ENCODE results near the gene MCU.

DNA sequence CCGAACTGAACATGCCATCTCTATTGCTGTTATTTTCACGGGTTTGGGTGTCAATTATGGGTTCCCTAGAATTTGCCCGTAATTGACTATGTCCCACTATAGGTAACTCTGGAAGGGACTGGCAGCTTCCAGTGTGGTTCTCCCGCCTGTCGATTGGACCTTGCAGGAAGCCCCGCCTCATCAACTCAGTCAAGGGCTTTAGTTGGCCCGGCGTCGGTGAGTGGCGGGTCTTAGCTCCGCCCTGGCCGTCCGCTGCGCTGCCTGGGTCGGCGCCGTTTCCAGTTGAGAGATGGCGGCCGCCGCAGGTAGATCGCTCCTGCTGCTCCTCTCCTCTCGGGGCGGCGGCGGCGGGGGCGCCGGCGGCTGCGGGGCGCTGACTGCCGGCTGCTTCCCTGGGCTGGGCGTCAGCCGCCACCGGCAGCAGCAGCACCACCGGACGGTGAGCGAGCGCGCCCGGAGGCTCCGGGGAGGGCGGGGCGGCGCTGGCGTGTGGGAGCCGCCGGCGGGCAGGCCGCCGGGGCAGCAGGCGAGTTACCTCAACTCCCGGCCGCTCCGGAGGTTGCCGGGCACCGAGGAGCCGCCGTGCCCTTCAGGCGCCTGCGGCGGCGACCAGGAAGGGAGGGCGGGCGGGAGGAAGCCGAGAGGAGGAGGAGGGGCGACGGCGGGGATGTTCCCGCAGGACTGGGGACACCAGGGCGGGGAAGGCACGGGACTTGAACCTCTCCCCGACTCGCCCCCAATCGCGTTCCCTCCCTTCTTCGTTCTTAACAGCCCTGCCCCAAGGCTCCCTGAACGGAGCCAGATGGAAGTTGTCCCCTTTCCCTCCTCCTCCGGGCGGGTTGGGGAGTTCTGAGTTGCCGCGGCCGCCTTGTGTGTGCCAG, at the start of gene MCU:
- no peak for TF ChIP-seq EZH2phosphoT487 (IDR thresholded peaks at IDR 0.05; ENCODE audit: low read depth, severe bottlenecking, unreplicated experiment)
- TF ChIP-seq, protein P1, sequence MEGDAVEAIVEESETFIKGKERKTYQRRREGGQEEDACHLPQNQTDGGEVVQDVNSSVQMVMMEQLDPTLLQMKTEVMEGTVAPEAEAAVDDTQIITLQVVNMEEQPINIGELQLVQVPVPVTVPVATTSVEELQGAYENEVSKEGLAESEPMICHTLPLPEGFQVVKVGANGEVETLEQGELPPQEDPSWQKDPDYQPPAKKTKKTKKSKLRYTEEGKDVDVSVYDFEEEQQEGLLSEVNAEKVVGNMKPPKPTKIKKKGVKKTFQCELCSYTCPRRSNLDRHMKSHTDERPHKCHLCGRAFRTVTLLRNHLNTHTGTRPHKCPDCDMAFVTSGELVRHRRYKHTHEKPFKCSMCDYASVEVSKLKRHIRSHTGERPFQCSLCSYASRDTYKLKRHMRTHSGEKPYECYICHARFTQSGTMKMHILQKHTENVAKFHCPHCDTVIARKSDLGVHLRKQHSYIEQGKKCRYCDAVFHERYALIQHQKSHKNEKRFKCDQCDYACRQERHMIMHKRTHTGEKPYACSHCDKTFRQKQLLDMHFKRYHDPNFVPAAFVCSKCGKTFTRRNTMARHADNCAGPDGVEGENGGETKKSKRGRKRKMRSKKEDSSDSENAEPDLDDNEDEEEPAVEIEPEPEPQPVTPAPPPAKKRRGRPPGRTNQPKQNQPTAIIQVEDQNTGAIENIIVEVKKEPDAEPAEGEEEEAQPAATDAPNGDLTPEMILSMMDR (IDR thresholded peaks at IDR 0.05; ENCODE audit: poor library complexity): no peak
